Measurements from ENCODE around the gene MELK. TPM values are rescaled to one million over a fixed set of nuclear protein-coding genes. Genes with fewer than 3 reads are reported as not detected.

Gene MELK
- total RNA-seq, 1 experiment from 2014 or later: 23.3 TPM

- in situ Hi-C loops (cut with HindIII; ENCODE audit: low pct_unique_long_range_greater_than_20kb, low sequenced_read_pairs): no loop called here
- no peak for DNase-seq (ENCODE audit: low read depth)
Observed at GRCh38 chr9:36640771-36641381, 68.2 kb downstream of the MELK start.

GRCh38 chr9:36642817-36643216, 70.1 kb downstream of the MELK start:
- in situ Hi-C loops (cut with HindIII; ENCODE audit: low pct_unique_long_range_greater_than_20kb, low sequenced_read_pairs): no loop called here
- no peak for DNase-seq (ENCODE audit: low read depth)

GRCh38 chr9:36656842-36657241, 84.1 kb downstream of the MELK start:
- no peak for DNase-seq (ENCODE audit: low read depth)
- in situ Hi-C loops (cut with HindIII; ENCODE audit: low pct_unique_long_range_greater_than_20kb, low sequenced_read_pairs): no loop called here

GRCh38 chr9:36659500-36659899, 86.8 kb downstream of the MELK start:
- in situ Hi-C loops (cut with HindIII; ENCODE audit: low pct_unique_long_range_greater_than_20kb, low sequenced_read_pairs): no loop called here
- no peak for DNase-seq (ENCODE audit: low read depth)

GRCh38 chr9:36664806-36665205, 92.1 kb downstream of the MELK start:
- DNase-seq (ENCODE audit: low read depth): no peak
- in situ Hi-C loops (cut with HindIII; ENCODE audit: low pct_unique_long_range_greater_than_20kb, low sequenced_read_pairs): no loop called here

GRCh38 chr9:36665387-36665786, 92.7 kb downstream of the MELK start:
- in situ Hi-C loops (cut with HindIII; ENCODE audit: low pct_unique_long_range_greater_than_20kb, low sequenced_read_pairs): no loop called here
- DNase-seq (ENCODE audit: low read depth): no peak

- DNase-seq (ENCODE audit: low read depth): no peak
- in situ Hi-C loops (cut with HindIII; ENCODE audit: low pct_unique_long_range_greater_than_20kb, low sequenced_read_pairs): no loop called here
Observed at GRCh38 chr9:36665921-36666431, 93.3 kb downstream of the MELK start.

- in situ Hi-C loops (cut with HindIII; ENCODE audit: low pct_unique_long_range_greater_than_20kb, low sequenced_read_pairs): no loop called here
- no peak for DNase-seq (ENCODE audit: low read depth)
Observed at GRCh38 chr9:36671561-36671960, 98.9 kb downstream of the MELK start.

GRCh38 chr9:36676091-36676490, 103.4 kb downstream of the MELK start:
- in situ Hi-C loops (cut with HindIII; ENCODE audit: low pct_unique_long_range_greater_than_20kb, low sequenced_read_pairs): no loop called here
- no peak for DNase-seq (ENCODE audit: low read depth)

GRCh38 chr9:36676778-36677485, 104.2 kb downstream of the MELK start:
- DNase-seq (ENCODE audit: low read depth): no peak

GRCh38 chr9:36677611-36678010, 104.9 kb downstream of the MELK start:
- in situ Hi-C loops (cut with HindIII; ENCODE audit: low pct_unique_long_range_greater_than_20kb, low sequenced_read_pairs): no loop called here
- DNase-seq (ENCODE audit: low read depth): no peak

More at GRCh38 chr9:36676778-36677485, 104.2 kb downstream of the MELK start:
- in situ Hi-C loops (cut with HindIII; ENCODE audit: low pct_unique_long_range_greater_than_20kb, low sequenced_read_pairs): no loop called here

- no peak for DNase-seq (ENCODE audit: low read depth)
- in situ Hi-C loops (cut with HindIII; ENCODE audit: low pct_unique_long_range_greater_than_20kb, low sequenced_read_pairs): no loop called here
Observed at GRCh38 chr9:36679710-36680109, 107.0 kb downstream of the MELK start.

- in situ Hi-C loops (cut with HindIII; ENCODE audit: low pct_unique_long_range_greater_than_20kb, low sequenced_read_pairs): no loop called here
Observed at GRCh38 chr9:36686471-36686870, 113.8 kb downstream of the MELK start.

GRCh38 chr9:36690412-36691168, 117.9 kb downstream of the MELK start:
- in situ Hi-C loops (cut with HindIII; ENCODE audit: low pct_unique_long_range_greater_than_20kb, low sequenced_read_pairs): no loop called here
- DNase-seq (ENCODE audit: low read depth): no peak

More at GRCh38 chr9:36686471-36686870, 113.8 kb downstream of the MELK start:
- no peak for DNase-seq (ENCODE audit: low read depth)

GRCh38 chr9:36691671-36692070, 119.0 kb downstream of the MELK start:
- in situ Hi-C loops (cut with HindIII; ENCODE audit: low pct_unique_long_range_greater_than_20kb, low sequenced_read_pairs): no loop called here
- DNase-seq (ENCODE audit: low read depth): no peak

- in situ Hi-C loops (cut with HindIII; ENCODE audit: low pct_unique_long_range_greater_than_20kb, low sequenced_read_pairs): no loop called here
- no peak for DNase-seq (ENCODE audit: low read depth)
Observed at GRCh38 chr9:36698984-36699383, 126.3 kb downstream of the MELK start.

GRCh38 chr9:36704148-36704547, 131.5 kb downstream of the MELK start:
- no peak for DNase-seq (ENCODE audit: low read depth)
- in situ Hi-C loops (cut with HindIII; ENCODE audit: low pct_unique_long_range_greater_than_20kb, low sequenced_read_pairs): no loop called here

- in situ Hi-C loops (cut with HindIII; ENCODE audit: low pct_unique_long_range_greater_than_20kb, low sequenced_read_pairs): no loop called here
- no peak for DNase-seq (ENCODE audit: low read depth)
Observed at GRCh38 chr9:36713515-36714490, 141.1 kb downstream of the MELK start.
